HG02623 (cell line): ENCODE measurements around the gene ZNF442.
"Not testable (repeated sequence)": the region's sequence is repeated elsewhere in the genome, so short reads cannot be mapped to it uniquely, and the experiment has no call there.

Experiments
- ATAC-seq: cut with Tn5 transposase; IDR thresholded peaks from one replicate; pipeline ENCODE4 v1.9.1; 2021; ENCODE audit warnings: moderate library complexity; ENCODE audit not compliant: unreplicated experiment

ZNF442 gene

GRCh38 chr19:12331211-12331941 is 34.1 kb downstream of the ZNF442 start:
- peak; percentile 33 for ATAC-seq

GRCh38 chr19:12330340-12330739 is 35.1 kb downstream of the ZNF442 start:
- ATAC-seq, result no peak

- no peak for ATAC-seq
These were observed 39.8 kb downstream of the ZNF442 start for GRCh38 chr19:12325690-12326089.

GRCh38 chr19:12318782-12319413 is 46.6 kb downstream of the ZNF442 start:
- ATAC-seq, result no peak

DNA sequence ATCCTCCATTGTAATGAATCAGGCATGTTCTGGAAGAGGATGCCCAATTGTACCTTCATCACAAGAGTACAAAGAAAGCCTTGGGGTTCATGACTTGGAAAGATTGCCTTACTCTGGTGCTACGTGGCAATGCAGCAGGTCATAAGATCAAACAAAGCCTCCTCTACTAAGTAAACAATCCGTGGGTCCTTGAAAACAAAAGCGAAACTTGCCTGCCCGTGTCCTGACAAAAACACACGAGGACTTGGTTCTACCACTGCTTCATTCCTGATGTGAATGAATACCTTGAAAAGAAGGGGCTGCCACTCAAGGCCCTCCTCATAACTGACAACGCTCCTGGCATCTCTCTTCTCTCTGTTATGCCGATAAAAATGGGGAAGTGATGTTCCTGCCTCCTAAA is 50.9 kb downstream of the ZNF442 start:
- no peak for ATAC-seq

DNA sequence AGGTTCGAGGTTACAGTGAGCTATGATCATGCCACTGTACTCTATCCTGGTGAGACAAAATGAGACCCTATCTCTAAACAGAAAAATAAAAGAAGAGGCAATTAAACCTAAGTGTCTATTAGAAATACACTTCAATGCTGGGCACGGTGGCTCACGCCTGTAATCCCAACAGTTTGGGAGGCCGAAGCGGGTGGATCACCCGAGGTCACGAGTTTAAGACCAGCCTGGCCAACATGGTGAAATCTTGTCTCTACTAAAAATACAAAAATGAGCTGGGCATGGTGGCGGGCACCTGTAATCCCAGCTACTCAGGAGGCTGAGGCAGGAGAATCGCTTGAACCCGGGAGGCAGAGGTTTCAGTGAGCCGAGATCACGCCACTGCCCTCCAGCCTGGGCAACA is 56.6 kb downstream of the ZNF442 start:
- not testable (repeated sequence) for ATAC-seq
